Fibroblast of lung (primary cell): Measurements from ENCODE around the gene RTN1. TPM values are rescaled to one million over a fixed set of nuclear protein-coding genes. Genes with fewer than 3 reads are reported as not detected.

Experiments
- DNase-seq, 2 donors: peaks; one replicate each; pipeline versions ENCODE4 v3.0.0 to v3.0.0-alpha.2; 2010; ENCODE audit warnings: low read depth in 2 of 2
- H2AFZ ChIP-seq: 2 replicates; pipeline ENCODE4 v1.5.1; 2012; ENCODE audit warnings: low read length, control low read depth, inconsistent platforms
- H3K27ac ChIP-seq: 2 replicates; pipeline ENCODE4 v1.5.1; 2011; ENCODE audit warnings: low read length, control low read depth; ENCODE audit not compliant: insufficient read depth
- H3K27me3 ChIP-seq: 2 replicates; pipeline ENCODE4 v1.5.1; 2011; ENCODE audit warnings: mild to moderate bottlenecking, low read length; ENCODE audit not compliant: control insufficient read depth, insufficient read depth
- H3K36me3 ChIP-seq: 2 replicates; pipeline ENCODE4 v1.5.1; 2011; ENCODE audit warnings: low read length; ENCODE audit not compliant: control insufficient read depth, insufficient read depth
- H3K4me1 ChIP-seq: 2 replicates; pipeline ENCODE4 v1.5.1; 2011; ENCODE audit warnings: low read length; ENCODE audit not compliant: control insufficient read depth, insufficient read depth; ENCODE audit errors: extremely low read depth
- H3K4me2 ChIP-seq: 2 replicates; pipeline ENCODE4 v1.5.1; 2011; ENCODE audit warnings: low read length, control low read depth; ENCODE audit not compliant: insufficient read depth; ENCODE audit errors: extremely low read depth
- H3K4me3 ChIP-seq, 4 experiments: fragments of 200-600 bp in 1 of 4; sonication (generic) in 1 of 4; replicated peaks in 1 of 4; 2 replicates each; pipeline ENCODE4 v1.5.1; 2011 to 2016; ENCODE audit warnings: low read length in 4 of 4, low read depth in 3 of 4, mild to moderate bottlenecking in 3 of 4, control low read depth in 2 of 4, inconsistent platforms in 1 of 4, mixed read lengths in 1 of 4; ENCODE audit not compliant: insufficient read depth in 1 of 4; ENCODE audit errors: control extremely low read depth in 1 of 4
- H3K79me2 ChIP-seq: 2 replicates; pipeline ENCODE4 v1.5.1; 2012; ENCODE audit warnings: mild to moderate bottlenecking, low read length, inconsistent platforms; ENCODE audit not compliant: control insufficient read depth, insufficient read depth
- H3K9ac ChIP-seq: 2 replicates; pipeline ENCODE4 v1.5.1; 2011; ENCODE audit warnings: mild to moderate bottlenecking, low read length, control low read depth; ENCODE audit not compliant: insufficient read depth
- H3K9me3 ChIP-seq: 2 replicates; pipeline ENCODE4 v1.5.1; 2012; ENCODE audit warnings: low read depth, low read length; ENCODE audit not compliant: control insufficient read depth, insufficient read depth
- H4K20me1 ChIP-seq: 2 replicates; pipeline ENCODE4 v1.5.1; 2011; ENCODE audit warnings: low read length; ENCODE audit not compliant: control insufficient read depth, insufficient read depth; ENCODE audit errors: extremely low read depth
- EZH2 ChIP-seq: IDR thresholded peaks from 2 replicates; pipeline ENCODE4 v1.5.1; 2012; ENCODE audit warnings: low read length, control low read depth, mild to moderate bottlenecking; ENCODE audit errors: missing control alignments
- polyA plus RNA-seq, 2 donors: library from polyadenylated mRNA; depleted of rRNA in 1 of 2; stranded (reverse) in 1 of 2; unstranded in 1 of 2; fragments of >200 nt; gene quantifications; 2 replicates each; pipeline ENCODE4 v1.2.1, GENCODE V29; 2011 to 2012; ENCODE audit warnings: missing spikeins in 1 of 2
- total RNA-seq: library from RNA; depleted of rRNA; stranded (reverse); fragments of >200 nt; gene quantifications from 2 replicates; pipeline ENCODE4 v1.2.1, GENCODE V29; 2014
- TF ChIP-seq, protein P1 (sequence below), 2 donors: IDR thresholded peaks in 1 of 2; conservative IDR thresholded peaks in 1 of 2; 1 replicate in 1 of 2; 2 replicates in 1 of 2; pipeline ENCODE4 v1.5.1; 2011 to 2012; ENCODE audit warnings: low read length in 2 of 2, control low read depth in 1 of 2, inconsistent platforms in 1 of 2, low read depth in 1 of 2, mild to moderate bottlenecking in 1 of 2

Gene RTN1
- total and polyA plus RNA-seq, 2 donors (not counting 1 experiment from before 2014, with no cell fraction given), result 0.17 to 0.92 TPM

DNA sequence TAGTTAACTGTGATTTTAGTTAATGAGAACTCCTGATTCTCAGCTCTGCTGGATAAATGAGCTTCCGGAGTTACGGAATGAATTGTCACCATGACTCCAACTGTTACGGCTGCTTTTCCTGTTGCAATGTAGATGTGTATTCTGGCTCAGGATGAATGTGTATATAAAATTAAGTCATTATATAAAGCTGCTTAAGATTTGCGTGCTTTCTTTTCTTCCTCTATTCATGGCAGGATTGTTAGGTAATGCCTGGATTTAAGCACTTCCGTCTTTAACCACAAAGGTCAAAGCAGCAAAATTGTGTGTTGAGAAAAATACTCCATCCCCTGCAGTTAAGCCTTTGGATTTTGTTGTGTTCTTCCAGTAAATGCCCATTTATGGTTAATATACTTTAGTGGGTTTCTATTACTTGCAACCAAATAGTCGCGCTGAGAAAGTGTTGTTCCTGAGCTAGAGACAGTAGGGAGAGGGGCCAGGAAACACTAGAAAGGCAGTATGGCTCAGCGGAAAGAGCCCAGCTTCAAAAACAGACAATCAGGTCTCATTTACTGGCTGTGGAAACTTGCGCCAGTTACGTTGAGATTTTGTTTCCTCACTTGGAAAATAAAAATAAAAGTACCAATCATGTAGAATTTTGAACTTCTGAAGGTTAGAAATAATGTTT lies 284.6 kb downstream of the RTN1 start:
- Histone ChIP-seq H3K4me3 (no peak overlapping the region), H4K20me1 (no peaks in the 10 kb centered on the region), H3K27ac (no peak overlapping the region), H3K27me3 (no peaks in the 10 kb centered on the region), H3K79me2 (no peaks in the 10 kb centered on the region), H2AFZ (no peak overlapping the region), H3K9me3 (no peaks in the 10 kb centered on the region), H3K4me2 (no peak overlapping the region), H3K4me1 (no peaks in the 10 kb centered on the region), H3K9ac (no peak overlapping the region), H3K36me3 (no peaks in the 10 kb centered on the region)
- peak; percentile 28 to 87 for DNase-seq
- TF ChIP-seq, protein P1, sequence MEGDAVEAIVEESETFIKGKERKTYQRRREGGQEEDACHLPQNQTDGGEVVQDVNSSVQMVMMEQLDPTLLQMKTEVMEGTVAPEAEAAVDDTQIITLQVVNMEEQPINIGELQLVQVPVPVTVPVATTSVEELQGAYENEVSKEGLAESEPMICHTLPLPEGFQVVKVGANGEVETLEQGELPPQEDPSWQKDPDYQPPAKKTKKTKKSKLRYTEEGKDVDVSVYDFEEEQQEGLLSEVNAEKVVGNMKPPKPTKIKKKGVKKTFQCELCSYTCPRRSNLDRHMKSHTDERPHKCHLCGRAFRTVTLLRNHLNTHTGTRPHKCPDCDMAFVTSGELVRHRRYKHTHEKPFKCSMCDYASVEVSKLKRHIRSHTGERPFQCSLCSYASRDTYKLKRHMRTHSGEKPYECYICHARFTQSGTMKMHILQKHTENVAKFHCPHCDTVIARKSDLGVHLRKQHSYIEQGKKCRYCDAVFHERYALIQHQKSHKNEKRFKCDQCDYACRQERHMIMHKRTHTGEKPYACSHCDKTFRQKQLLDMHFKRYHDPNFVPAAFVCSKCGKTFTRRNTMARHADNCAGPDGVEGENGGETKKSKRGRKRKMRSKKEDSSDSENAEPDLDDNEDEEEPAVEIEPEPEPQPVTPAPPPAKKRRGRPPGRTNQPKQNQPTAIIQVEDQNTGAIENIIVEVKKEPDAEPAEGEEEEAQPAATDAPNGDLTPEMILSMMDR (conservative IDR thresholded peaks at IDR 0.05 in 1 of 2, IDR thresholded peaks at IDR 0.05 in 1 of 2; ENCODE audit: low read depth in 1 of 2, low read length in 2 of 2), result no peak
- no peak for TF ChIP-seq EZH2

DNA sequence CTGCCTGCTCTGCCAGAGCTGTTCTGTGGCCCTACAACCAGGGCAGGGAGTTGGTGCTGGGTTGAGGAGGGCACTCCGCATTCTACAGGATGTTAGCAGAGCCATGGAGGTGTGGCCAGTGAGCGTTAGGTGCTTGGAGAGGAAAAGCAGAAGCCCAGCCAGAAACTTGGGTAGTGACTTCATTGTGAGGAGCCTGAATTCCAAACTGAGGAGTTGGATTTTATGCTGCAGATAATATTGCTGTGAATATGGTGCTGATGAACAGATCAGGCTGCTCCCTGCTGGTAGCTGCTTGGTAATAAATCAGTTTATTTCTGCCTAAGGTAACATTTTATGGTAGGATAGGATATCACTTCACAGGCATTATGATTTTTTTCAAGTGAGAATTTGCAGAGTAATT lies 286.8 kb downstream of the RTN1 start:
- Histone ChIP-seq H3K4me1 (no peaks in the 10 kb centered on the region), H2AFZ (no peak overlapping the region), H3K9ac (no peak overlapping the region), H4K20me1 (no peaks in the 10 kb centered on the region), H3K27me3 (no peaks in the 10 kb centered on the region), H3K4me3 (no peak overlapping the region), H3K9me3 (no peaks in the 10 kb centered on the region), H3K27ac (no peak overlapping the region), H3K79me2 (no peaks in the 10 kb centered on the region), H3K36me3 (no peaks in the 10 kb centered on the region), H3K4me2 (no peak overlapping the region)
- no peak for TF ChIP-seq EZH2
- TF ChIP-seq, protein P1 (conservative IDR thresholded peaks at IDR 0.05 in 1 of 2, IDR thresholded peaks at IDR 0.05 in 1 of 2; ENCODE audit: low read depth in 1 of 2, low read length in 2 of 2), result peak in 1 of 2 donors; percentile 13
- DNase-seq, result peak; percentile 25 to 68

DNA sequence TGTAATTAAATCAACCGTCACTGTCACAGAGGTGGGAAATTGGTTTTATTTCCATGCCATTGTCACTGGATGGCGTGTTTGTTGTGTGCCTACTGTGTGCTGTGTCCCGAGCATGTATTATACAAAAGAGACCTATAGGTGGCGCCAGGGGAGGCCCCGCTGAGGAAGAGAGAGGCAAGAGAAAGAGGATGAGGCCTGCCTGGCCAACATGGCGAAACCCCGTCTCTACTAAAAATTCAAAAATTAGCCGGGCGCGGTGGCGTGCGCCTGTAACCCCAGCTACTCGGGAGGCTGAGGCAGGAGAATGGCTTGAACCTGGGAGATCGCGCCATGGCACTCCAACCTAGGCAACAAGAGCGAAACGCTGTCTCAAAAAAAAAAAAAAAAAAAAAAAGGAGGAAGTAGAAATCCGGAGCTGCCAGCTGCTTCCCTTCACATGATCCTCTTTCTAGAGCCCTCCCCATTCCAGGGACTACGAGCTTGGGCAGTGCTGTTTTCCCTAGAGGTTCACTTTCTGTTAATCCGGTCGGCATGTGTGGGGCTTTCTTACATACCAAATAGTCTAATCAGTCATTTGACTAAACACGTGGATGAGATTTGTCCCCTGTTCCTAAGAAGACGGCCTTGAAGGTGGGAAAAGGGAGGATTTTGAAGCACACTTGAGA lies 287.6 kb downstream of the RTN1 start:
- no peak overlapping the region for H3K4me2 ChIP-seq
- no peaks in the 10 kb centered on the region for H3K9me3 ChIP-seq
- H3K36me3 ChIP-seq, result no peaks in the 10 kb centered on the region
- no peaks in the 10 kb centered on the region for H3K4me1 ChIP-seq
- TF ChIP-seq, protein P1 (conservative IDR thresholded peaks at IDR 0.05 in 1 of 2, IDR thresholded peaks at IDR 0.05 in 1 of 2; ENCODE audit: low read depth in 1 of 2, low read length in 2 of 2), result no peak
- no peak for TF ChIP-seq EZH2
- H4K20me1 ChIP-seq, result no peaks in the 10 kb centered on the region
- H2AFZ ChIP-seq, result no peak overlapping the region
- no peaks in the 10 kb centered on the region for H3K79me2 ChIP-seq
- H3K27me3 ChIP-seq, result no peaks in the 10 kb centered on the region
- DNase-seq, result no peak
- no peak overlapping the region for H3K27ac ChIP-seq
- no peak overlapping the region for H3K9ac ChIP-seq
- H3K4me3 ChIP-seq, result no peak overlapping the region
